SU-DHL-6 (cell line): Measurements from ENCODE around the gene ZDHHC8.

Experiments used
- EZH2phosphoT487 ChIP-seq: fragments of 200-600 bp; sonication (generic), shearing (Covaris generic); conservative IDR thresholded peaks from 2 replicates; pipeline ENCODE4 v1.6.1; 2018; ENCODE audit warnings: mild to moderate bottlenecking, antibody characterized with exemption, low read length, moderate library complexity, mixed read lengths
- TF ChIP-seq, protein P1 (sequence below): fragments of 200-600 bp; sonication (generic); IDR thresholded peaks from one replicate; pipeline ENCODE4 v1.5.1; 2017; ENCODE audit warnings: antibody characterized with exemption, mild to moderate bottlenecking, low read length, moderate library complexity; ENCODE audit not compliant: insufficient read depth, poor library complexity, severe bottlenecking

DNA sequence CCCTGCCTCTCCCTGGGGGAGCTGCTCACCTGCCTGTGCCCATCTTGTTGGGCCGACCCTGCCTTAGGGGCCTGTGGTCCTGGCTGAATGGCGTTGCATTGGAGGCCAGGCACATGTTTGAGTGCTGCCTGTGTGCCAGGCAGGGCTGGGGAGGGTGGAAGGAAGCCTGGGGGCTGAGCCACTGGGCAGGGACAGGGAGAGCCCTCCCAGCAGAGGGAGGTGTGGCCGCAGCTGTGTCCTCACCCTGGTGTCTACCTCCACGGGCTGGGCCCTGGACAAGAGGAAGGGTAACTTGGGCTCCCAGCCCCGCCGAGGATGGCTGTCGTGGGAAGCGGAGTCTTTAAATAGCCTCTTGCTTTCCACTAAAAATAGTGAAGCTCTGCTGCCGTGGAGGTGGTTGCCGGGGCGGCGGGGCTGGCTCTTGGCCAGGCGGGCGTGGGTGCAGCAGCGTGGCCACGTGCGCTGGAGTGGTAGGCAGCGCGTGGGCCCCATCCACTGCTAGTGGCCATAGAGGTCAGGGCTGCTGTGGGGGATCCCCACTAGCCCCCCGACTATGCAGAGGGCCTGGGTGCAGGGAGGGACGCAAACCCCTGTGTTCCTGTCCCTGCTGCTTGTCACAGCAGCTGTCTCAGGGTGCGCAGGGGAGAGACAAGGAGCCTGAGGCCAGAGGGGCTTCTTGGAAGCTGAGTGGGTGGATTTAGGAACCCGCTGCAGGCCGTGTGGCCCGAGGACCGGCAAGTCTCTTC is 6.2 kb downstream of the ZDHHC8 start:
- TF ChIP-seq, protein P1, sequence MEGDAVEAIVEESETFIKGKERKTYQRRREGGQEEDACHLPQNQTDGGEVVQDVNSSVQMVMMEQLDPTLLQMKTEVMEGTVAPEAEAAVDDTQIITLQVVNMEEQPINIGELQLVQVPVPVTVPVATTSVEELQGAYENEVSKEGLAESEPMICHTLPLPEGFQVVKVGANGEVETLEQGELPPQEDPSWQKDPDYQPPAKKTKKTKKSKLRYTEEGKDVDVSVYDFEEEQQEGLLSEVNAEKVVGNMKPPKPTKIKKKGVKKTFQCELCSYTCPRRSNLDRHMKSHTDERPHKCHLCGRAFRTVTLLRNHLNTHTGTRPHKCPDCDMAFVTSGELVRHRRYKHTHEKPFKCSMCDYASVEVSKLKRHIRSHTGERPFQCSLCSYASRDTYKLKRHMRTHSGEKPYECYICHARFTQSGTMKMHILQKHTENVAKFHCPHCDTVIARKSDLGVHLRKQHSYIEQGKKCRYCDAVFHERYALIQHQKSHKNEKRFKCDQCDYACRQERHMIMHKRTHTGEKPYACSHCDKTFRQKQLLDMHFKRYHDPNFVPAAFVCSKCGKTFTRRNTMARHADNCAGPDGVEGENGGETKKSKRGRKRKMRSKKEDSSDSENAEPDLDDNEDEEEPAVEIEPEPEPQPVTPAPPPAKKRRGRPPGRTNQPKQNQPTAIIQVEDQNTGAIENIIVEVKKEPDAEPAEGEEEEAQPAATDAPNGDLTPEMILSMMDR: no peak
- no peak for TF ChIP-seq EZH2phosphoT487
